Erythroblast (primary cell): Measurements from ENCODE around the gene SYT5.

Experiments
- GATA1 ChIP-seq: IDR thresholded peaks from 2 replicates; pipeline ENCODE4 v1.6.1; 2011; ENCODE audit warnings: low read depth, mild to moderate bottlenecking, control low read depth, low read length, moderate library complexity
- POLR2A ChIP-seq: IDR thresholded peaks from 2 replicates; pipeline ENCODE4 v1.6.1; 2011; ENCODE audit warnings: mild to moderate bottlenecking, low read length

DNA sequence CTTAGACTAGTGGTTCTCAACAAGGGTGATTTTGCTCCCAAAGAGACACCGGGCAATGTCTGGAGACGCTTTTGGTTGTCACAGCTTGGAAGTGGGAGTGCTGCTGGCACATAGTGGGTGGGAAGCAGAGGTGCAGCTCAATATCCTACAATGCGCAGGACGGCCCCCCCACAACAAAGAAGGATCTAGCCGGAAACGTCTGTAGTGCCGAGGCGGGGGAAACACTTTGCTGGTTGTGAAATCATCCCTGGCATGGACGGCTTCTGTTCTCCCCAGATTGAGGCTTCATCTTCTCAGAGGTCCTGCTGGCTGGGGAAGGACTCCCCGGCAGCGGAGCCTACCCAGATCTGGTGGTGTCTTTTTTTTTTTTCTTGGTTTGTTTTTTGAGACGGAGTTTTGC is 13.4 kb upstream of the SYT5 start:
- TF ChIP-seq POLR2A: no peak
- no peak for TF ChIP-seq GATA1
